Activated T-cell treated with anti-CD3 and anti-CD28 coated beads, Interleukin-2, amount 50 U/mL, for 1 hour (primary cell): ENCODE measurements around the gene CFAP69.
"Not testable (repeated sequence)": the region's sequence is repeated elsewhere in the genome, so short reads cannot be mapped to it uniquely, and the experiment has no call there.

Experiments
- DNase-seq: peaks from one replicate; pipeline ENCODE4 v3.0.0-alpha.2; 2020

CFAP69 gene

DNA sequence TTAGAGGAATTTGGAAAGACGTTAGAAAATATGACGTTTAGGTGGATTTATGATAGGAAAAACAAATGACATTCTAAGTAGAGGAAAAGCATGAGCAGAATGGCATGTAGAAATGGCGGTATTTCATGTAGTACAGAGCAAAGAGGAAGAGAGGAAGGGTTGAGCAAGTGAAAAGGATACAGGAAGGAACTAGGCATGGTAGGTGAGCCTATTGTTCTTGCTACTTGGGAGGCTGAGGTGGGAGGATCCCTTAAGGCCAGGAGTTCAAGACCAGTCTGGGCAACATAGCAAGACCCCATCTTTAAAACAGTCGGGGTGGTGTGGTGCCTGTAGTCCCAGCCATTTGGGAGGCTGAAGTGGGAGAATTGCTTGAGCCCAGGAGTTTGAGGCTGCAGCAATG is 102.8 kb downstream of the CFAP69 start:
- no peak for DNase-seq

DNA sequence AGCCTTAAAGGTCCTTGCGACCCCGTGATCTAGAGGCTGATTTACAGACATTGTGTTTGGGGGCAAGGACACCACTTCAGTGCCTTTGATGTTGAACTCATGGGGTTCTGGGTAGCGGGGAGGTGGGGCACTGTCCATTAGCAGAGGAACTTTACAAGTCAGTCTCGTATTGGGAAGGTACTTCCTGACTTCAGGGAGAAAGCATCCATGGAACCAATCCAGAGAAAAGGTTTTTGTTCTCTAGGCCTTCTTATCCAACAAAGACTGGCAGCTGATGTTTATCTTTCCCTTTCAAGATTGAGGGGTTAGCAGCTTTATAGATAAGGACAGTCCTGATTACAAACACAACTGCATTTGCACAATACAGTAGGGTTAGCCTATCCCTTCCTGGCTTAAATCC is 104.3 kb downstream of the CFAP69 start:
- DNase-seq, result no peak

DNA sequence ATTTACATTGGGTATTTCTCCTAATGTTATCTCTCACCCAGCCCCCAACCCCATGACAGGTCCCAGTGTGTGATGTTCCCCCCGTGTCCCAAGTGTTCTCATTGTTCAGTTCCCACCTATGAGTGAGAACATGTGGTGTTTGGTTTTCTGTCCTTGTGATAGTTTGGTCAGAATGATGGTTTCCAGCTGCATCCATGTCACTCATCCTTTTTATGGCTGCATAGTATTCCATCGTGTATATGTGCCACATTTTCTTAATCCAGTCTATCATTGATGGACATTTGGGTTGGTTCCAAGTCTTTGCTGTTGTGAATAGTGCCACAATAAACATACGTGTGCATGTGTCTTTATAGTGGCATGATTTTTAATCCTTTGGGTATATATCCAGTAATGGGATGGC is 105.1 kb downstream of the CFAP69 start:
- not testable (repeated sequence) for DNase-seq

DNA sequence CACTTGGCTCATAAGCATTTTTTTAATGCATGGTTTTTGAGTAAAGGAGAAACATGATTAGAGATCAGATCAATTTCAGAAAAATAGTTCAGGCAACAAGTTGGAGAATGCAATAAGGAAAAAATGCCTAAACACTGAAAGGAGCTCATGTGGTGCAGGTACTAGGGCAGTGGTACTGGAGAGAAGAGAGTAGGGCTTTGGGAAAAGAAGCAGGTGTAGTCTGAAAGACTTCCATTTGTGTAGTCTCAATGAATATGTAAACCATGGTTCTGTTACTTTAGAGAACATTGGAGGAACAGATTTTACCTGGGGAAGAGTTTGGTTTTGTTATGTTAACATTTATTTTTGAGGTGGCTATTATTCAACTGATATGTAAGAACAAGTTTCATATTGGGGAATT is 107.0 kb downstream of the CFAP69 start:
- DNase-seq, result no peak
